HG03135 (cell line): ENCODE measurements around the gene ICAM5.

Experiments used
- ATAC-seq: cut with Tn5 transposase; IDR thresholded peaks from one replicate; pipeline ENCODE4 v1.9.1; 2021; ENCODE audit warnings: mild to moderate bottlenecking, moderate library complexity; ENCODE audit not compliant: unreplicated experiment

The ICAM5 gene

GRCh38 chr19:10291554-10292205 is 1.9 kb downstream of the ICAM5 start:
- no peak for ATAC-seq

- ATAC-seq = peak; percentile 52
These were observed 2.5 kb downstream of the ICAM5 start for GRCh38 chr19:10292206-10292788.

DNA sequence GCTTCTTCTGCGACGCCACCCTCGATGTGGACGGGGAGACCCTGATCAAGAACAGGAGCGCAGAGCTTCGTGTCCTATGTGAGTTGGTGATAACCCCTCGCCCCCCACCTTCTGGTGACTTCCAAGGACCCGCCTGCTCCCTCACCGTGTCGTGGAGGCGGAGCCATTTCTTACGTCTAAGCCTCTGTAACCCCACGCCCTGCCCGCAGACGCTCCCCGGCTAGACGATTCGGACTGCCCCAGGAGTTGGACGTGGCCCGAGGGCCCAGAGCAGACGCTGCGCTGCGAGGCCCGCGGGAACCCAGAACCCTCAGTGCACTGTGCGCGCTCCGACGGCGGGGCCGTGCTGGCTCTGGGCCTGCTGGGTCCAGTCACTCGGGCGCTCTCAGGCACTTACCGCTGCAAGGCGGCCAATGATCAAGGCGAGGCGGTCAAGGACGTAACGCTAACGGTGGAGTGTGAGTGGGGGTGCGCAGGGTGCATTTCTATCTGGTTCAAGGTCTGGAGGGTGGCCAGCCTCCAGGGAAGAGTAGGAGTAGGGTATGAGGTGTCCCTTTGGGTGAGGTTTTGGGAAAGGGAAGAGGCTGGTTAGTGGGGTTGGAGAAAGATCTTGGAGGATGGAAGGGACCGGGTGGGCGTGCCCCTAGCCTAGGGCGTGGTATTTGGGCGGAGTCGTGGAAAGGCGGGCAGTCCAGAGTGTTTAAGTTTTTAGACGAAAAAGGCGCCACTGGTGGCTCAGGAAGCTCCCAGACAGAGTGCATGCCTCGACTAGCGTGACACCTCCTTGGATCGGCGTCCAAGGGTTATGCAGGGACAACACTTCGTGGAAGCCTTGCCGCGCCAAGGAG is 3.3 kb downstream of the ICAM5 start:
- no peak for ATAC-seq

- no peak for ATAC-seq
These were observed 4.0 kb downstream of the ICAM5 start for GRCh38 chr19:10293637-10294367.

DNA sequence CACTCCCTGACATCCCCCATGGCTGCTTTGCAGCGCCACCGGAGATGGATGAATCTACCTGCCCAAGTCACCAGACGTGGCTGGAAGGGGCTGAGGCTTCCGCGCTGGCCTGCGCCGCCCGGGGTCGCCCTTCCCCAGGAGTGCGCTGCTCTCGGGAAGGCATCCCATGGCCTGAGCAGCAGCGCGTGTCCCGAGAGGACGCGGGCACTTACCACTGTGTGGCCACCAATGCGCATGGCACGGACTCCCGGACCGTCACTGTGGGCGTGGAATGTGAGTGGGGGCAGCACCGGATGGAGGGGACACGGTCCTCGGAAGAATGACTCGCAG is 4.6 kb downstream of the ICAM5 start:
- ATAC-seq = no peak

DNA sequence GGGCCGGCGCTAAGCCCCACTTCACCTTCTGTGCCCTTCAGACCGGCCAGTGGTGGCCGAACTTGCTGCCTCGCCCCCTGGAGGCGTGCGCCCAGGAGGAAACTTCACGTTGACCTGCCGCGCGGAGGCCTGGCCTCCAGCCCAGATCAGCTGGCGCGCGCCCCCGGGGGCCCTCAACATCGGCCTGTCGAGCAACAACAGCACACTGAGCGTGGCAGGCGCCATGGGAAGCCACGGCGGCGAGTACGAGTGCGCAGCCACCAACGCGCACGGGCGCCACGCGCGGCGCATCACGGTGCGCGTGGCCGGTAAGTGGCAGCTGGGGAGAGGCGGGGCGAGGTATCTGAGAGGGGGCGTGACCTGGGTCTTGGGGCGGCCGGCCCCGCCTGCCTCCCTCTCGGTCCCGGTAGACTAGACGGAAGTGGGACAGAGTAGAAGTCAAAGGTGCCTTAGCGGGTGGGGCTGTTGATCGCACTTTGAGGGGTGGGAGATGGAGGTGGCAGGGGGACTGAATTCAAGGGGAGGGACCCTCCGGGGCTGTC is 5.6 kb downstream of the ICAM5 start:
- peak; percentile 42 for ATAC-seq

DNA sequence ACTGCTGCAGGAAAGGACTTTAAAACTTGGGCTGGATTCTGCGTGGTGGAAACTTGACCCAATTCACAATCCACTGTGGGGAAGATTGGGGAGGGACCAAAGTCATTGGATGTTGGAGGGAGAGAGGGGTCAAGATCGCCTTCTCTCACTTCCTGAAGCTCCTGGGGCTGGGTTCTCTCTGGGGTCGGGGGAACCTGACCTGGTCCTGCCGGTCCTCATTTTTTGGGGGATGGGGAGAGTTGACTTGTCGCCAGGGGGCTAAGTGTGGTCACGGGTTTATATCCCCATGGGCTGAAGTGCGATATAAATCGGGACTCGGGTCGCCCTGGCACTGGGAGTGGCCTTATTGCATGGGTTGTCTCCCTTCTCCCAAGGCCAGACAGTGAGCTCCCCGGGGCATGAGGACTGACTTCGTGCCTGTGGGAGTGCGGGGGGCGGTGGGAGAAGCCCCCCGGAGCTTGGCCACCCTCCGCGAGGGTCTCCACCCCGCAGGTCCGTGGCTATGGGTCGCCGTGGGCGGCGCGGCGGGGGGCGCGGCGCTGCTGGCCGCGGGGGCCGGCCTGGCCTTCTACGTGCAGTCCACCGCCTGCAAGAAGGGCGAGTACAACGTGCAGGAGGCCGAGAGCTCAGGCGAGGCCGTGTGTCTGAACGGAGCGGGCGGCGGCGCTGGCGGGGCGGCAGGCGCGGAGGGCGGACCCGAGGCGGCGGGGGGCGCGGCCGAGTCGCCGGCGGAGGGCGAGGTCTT is 6.3 kb downstream of the ICAM5 start:
- no peak for ATAC-seq

GRCh38 chr19:10299545-10300458 is 10.1 kb downstream of the ICAM5 start:
- no peak for ATAC-seq

DNA sequence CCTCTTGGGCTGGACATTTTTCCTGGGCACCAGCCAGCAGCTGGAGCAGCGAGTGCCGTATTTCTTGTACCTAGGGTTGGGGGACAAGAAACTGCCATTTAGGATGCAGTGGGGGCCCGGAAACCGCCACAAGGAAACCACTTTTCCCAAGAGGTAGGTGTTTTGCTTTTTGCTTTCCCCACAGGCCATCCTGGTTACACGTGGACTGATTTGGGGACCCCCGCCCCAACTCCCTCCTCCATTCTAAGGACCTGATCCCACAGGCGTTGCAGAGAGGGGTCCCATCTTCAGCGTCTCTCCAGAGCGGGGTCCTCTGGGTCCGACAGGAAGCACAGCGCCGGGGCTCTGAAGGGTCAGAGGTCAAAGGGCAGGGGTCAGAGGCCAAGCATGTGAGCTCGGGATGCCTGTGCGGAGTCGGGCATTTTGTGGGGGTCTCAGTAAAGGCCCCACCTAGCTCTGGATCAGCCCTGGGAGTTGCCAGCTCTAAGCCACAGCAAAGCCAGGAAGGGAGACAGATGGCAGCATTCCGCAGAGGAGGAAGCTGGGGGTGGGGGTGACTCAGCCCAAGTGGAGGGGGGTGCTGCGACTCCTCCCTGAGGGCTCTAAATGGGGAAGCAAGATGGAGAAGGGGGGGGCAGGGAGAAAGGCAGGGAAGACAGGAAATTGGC is 15.5 kb downstream of the ICAM5 start:
- ATAC-seq = no peak

- no peak for ATAC-seq
These were observed 16.6 kb downstream of the ICAM5 start for GRCh38 chr19:10306327-10306726.

DNA sequence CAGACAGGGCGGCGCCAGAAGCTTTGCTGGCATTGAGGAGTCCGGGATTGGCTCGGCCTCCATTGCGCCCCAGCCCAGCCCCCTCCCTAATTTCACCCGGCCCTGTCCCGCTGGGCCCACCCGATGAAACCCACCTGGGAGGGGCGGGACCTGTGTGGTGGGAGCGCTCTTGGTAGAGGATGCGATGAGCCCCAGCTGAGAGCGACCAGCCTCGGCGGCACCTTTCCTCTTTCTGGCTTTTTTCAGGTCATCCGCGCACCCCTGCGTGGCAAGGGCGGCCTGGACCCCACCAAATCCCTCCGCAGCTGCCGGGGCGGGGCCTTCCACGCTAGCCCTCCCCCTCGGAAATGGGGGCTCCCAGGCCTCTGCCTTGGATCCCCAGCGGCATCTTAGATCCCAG is 19.7 kb downstream of the ICAM5 start, which contains the start of gene ZGLP1:
Gene ZGLP1 (minus strand): TSS at position 393 of the 400 bp plus-strand sequence.
- no peak for ATAC-seq

- peak; percentile 65 for ATAC-seq
These were observed 25.8 kb downstream of the ICAM5 start, which contains the start of gene FDX2 for GRCh38 chr19:10315335-10316214. Gene FDX2, minus strand, starts transcription at chr19:10316015. Its CDS starts 19 bp downstream, at chr19:10315996.

DNA sequence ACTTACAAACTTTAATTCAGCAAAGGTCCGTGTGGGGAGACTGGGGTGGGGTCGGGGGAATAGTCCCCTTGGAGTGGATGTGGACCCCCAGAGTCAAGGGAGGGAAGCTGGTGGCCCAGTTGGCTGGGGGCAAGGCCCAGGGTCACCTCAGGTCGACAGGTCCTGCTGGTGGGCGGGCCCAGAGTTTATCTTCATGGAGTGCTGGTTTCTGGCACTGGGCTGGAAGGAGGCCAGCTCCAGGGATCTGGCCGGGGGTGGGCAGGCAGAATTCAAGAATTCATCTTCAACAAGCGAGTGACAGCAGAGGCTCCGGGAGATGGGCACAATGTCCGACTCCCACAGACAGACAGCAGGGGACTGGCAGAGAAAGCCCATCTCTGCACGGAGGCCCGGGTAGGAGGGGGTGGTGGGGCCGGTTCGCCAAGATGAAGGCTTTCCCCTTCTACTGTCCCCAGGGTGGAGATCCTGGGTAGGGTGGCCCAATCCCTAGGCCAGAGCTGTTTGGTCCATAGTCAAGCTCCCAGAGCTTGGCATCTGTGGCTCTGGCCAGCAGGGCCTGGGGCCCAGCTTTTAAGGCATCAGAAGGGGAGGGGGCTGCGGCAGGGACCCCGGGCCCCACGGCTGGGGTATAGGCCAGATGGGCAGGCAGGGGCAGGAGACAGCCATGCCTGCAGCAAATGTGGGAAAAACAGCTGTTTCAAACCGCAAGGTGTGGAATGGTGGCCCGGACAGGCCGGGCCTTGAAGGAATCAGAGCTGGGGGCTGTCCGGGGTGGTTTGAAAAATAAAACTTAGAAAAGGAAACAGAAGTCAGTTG is 26.7 kb downstream of the ICAM5 start:
- peak; percentile 26 for ATAC-seq

DNA sequence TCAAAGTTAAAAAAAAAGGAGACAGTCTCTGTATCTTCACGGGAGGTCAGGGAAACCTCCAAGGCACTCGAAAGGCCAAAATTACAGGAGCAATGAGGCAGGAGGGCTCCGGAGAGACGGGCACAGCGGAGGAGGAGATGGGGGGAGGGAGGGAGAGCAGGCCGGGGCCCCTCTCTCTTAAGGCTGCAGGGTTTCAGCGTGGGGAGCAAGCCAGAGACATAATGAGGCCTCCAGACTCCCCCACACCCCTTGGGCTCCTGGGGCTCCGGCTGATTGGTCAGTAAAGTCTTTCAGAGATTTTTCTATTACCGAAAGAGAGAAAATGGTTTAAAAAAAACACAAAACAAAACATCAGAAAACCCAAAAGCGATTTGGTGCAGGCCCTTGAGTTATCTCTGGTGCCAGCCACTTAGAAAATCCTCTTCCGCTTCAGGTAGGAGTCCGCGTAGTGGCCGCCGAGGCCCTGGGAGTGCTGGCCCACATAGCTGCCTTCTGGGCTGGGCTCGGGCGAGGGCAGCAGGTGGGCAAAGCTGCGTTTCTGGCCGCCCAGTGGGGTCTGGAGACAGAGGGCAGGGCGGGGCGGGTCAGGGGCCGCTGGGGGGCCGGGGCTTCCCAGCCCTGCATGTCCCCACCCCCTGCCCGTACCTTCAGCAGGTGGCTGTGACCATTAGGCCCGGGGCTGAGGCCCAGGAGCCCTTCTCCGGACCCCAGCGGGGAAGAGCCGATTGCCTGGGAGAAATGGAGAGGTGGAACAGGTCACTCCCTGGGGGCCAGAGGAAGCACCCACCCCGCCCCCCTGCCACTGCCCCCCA is 27.5 kb downstream of the ICAM5 start:
- no peak for ATAC-seq

GRCh38 chr19:10317857-10318462 is 28.2 kb downstream of the ICAM5 start:
- ATAC-seq = no peak
